Measurements from ENCODE around the gene PNO1. TPM values are rescaled to one million over a fixed set of nuclear protein-coding genes. Genes with fewer than 3 reads are reported as not detected.

Gene PNO1
- total and polyA plus RNA-seq, 2 donors (not counting 3 experiments of a cell fraction or from before 2014, with no cell fraction given) = 9.4 to 25.6 TPM

GRCh38 chr2:68108120-68108519 is 49.6 kb upstream of the PNO1 start:
- CTCF ChIA-PET = interaction anchor here (2.0 kb wide), 1 partner anchor 14 kb away, joined by 7 read pairs; no protein-coding TSS in a partner anchor
- H3K27ac ChIP-seq (ENCODE audit: insufficient read depth, low read depth, low read length) = no peak overlapping the region
- H3K27me3 ChIP-seq (ENCODE audit: control insufficient read depth in 2 of 2, insufficient read depth in 2 of 2, low read length in 2 of 2) = peaks cover 0 to 2% of the 10 kb centered on the region in 2 experiments
- no peaks in the 10 kb centered on the region for H3K79me2 ChIP-seq (ENCODE audit: control insufficient read depth, insufficient read depth, low read length)
- no peak for TF ChIP-seq POLR2A (IDR thresholded peaks at IDR 0.05; ENCODE audit: low read depth, low read length)
- H3K9me1 ChIP-seq (replicated peaks; ENCODE audit: control insufficient read depth, extremely low read depth, insufficient read depth, low read length) = no peaks in the 10 kb centered on the region
- FAIRE-seq = no peak
- no peak overlapping the region for H3K4me2 ChIP-seq (ENCODE audit: insufficient read depth, low read length)
- H3K9ac ChIP-seq (replicated peaks; ENCODE audit: extremely low read depth, insufficient read depth, low read length) = no peak overlapping the region
- no peak overlapping the region for H2AFZ ChIP-seq (ENCODE audit: low read depth, low read length)
- H3K9me3 ChIP-seq (replicated peaks; ENCODE audit: control insufficient read depth, insufficient read depth, low read length) = no peaks in the 10 kb centered on the region
- dilution Hi-C loops (cut with MboI; ENCODE audit: extremely low pct_ligation_motif_present, low sequenced_read_pairs) = no loop called here
- H3K4me3 ChIP-seq (replicated peaks in 1 of 3; ENCODE audit: insufficient read depth in 1 of 3, low read depth in 1 of 3, low read length in 3 of 3) = no peak overlapping the region
- DNase-seq (ENCODE audit: low read depth, low spot score) = no peak
- POLR2A ChIA-PET = no interaction called here
- no peaks in the 10 kb centered on the region for H3K4me1 ChIP-seq (ENCODE audit: control insufficient read depth, extremely low read depth, insufficient read depth, low read length)
- H3K36me3 ChIP-seq (ENCODE audit: control insufficient read depth in 2 of 2, extremely low read depth in 1 of 2, insufficient read depth in 2 of 2, low read length in 2 of 2) = no peaks in the 10 kb centered on the region
- BruUV-seq (replicated peaks) = no TSS peak
- H4K20me1 ChIP-seq (replicated peaks; ENCODE audit: control insufficient read depth, extremely low read depth, insufficient read depth, low read length) = no peaks in the 10 kb centered on the region
- intact Hi-C loops (cut with micrococcal nuclease) = no loop called here

DNA sequence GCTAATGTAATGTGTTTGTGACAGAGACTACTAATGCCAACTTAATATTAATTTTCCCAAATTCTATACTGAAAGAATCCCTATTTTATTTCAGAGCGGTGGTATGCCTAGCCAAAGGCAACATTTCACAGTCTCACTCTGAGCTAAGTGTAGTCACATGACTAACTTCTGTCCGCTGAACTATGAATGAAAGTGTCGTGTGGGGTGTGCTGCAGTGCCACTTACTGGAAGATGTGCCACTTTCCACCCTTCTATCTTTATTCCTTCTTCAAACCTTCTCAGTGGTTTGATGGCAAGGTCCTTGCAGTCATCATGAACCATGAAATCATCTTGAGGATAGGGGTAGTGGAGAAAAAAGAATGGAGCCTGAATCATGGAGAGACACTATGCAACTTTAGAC is 47.6 kb upstream of the PNO1 start:
- ChIA-PET CTCF (no interaction called here), POLR2A (no interaction called here)
- DNase-seq (ENCODE audit: low read depth, low spot score) (no peak), FAIRE-seq (no peak)
- H3K9me1 ChIP-seq (replicated peaks; ENCODE audit: control insufficient read depth, extremely low read depth, insufficient read depth, low read length) = no peaks in the 10 kb centered on the region
- H3K4me3 ChIP-seq (replicated peaks in 1 of 3; ENCODE audit: insufficient read depth in 1 of 3, low read depth in 1 of 3, low read length in 3 of 3) = no peak overlapping the region
- no peaks in the 10 kb centered on the region for H3K79me2 ChIP-seq (ENCODE audit: control insufficient read depth, insufficient read depth, low read length)
- no peaks in the 10 kb centered on the region for H4K20me1 ChIP-seq (replicated peaks; ENCODE audit: control insufficient read depth, extremely low read depth, insufficient read depth, low read length)
- H3K27ac ChIP-seq (ENCODE audit: insufficient read depth, low read depth, low read length) = no peak overlapping the region
- intact Hi-C loops (cut with micrococcal nuclease) = no loop called here
- dilution Hi-C loops (cut with MboI; ENCODE audit: extremely low pct_ligation_motif_present, low sequenced_read_pairs) = no loop called here
- BruUV-seq (replicated peaks) = no TSS peak
- no peak overlapping the region for H2AFZ ChIP-seq (ENCODE audit: low read depth, low read length)
- H3K27me3 ChIP-seq (ENCODE audit: control insufficient read depth in 2 of 2, insufficient read depth in 2 of 2, low read length in 2 of 2) = peaks cover 0 to 2% of the 10 kb centered on the region in 2 experiments
- H3K36me3 ChIP-seq (ENCODE audit: control insufficient read depth in 2 of 2, extremely low read depth in 1 of 2, insufficient read depth in 2 of 2, low read length in 2 of 2) = no peaks in the 10 kb centered on the region
- no peaks in the 10 kb centered on the region for H3K4me1 ChIP-seq (ENCODE audit: control insufficient read depth, extremely low read depth, insufficient read depth, low read length)
- H3K9me3 ChIP-seq (replicated peaks; ENCODE audit: control insufficient read depth, insufficient read depth, low read length) = no peaks in the 10 kb centered on the region
- H3K4me2 ChIP-seq (ENCODE audit: insufficient read depth, low read length) = no peak overlapping the region
- no peak for TF ChIP-seq MAX (IDR thresholded peaks at IDR 0.05; ENCODE audit: insufficient read depth, insufficient read length)
- H3K9ac ChIP-seq (replicated peaks; ENCODE audit: extremely low read depth, insufficient read depth, low read length) = no peak overlapping the region
